ENCODE data around the gene PTGES2.
A peak's percentile ranks its signal among the peaks of the same experiment; 100 is the strongest.

Gene PTGES2

DNA sequence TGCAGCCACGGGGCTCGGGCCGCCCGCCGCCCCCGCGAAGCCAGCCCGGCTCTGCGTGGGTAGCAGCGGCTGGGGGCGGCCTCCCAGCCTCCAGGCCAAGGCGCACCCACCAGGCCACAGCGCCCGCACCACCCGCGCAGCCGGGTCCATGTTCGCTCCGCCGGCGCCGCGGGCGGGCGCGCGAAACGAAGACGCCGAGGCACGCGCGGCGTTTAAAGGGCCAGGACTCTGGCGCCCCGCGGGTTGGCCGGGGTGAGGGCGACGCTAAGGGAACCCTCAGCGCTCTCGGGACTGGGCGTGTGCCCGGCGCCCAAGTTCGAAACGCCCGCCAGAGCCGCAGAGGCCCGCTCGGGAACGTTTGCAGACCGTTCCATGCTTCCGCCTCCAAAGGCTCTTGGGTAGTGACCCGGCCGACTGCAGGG is at the start of gene PTGES2:
PTGES2 (minus strand) TSS at position 162 of the 422 bp plus-strand sequence; CDS start at position 150, 12 bp downstream.
- DNase-seq, result no peak

DNA sequence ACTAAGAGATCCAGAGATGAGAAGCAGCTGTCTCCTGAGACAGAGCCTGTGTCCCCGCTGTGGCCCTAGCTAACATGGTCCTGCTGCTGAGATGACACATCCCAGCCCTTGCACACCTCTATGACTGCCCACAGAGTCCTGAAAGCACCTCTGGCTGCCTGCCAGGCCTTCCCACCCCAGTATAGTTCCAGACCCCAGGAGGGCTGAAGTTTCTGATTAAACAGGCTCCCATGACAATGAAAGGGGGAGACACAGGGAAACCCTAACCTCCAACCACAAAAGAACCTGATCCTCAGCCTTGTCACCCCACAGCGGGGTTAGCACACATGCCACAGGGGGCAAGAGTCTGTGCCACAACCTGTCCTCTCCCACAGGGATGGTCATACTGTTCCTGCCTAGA is 48.2 kb upstream of the PTGES2 start:
- DNase-seq, result no peak

DNA sequence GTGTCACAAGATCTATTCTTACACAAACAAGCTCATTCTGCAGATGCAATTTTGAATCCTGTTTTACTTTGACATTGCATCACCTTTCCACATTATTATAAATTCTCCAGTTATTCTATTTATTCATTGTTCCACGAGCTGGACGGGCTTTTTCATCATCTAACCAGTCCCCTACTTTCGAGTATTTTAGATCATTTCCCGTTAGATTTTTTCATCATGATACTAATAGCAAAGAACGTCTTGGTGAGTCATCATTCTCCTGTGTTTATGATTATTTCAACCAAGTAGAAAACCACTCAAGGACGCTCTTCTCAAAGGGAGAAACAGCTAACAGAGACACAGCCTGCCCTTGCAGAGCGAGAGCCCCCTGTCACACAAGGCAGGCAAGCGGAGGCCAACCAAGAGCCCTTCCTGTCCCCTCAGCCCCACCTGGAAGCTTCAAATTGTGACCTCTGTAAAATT is 47.6 kb upstream of the PTGES2 start:
- DNase-seq, result no peak

DNA sequence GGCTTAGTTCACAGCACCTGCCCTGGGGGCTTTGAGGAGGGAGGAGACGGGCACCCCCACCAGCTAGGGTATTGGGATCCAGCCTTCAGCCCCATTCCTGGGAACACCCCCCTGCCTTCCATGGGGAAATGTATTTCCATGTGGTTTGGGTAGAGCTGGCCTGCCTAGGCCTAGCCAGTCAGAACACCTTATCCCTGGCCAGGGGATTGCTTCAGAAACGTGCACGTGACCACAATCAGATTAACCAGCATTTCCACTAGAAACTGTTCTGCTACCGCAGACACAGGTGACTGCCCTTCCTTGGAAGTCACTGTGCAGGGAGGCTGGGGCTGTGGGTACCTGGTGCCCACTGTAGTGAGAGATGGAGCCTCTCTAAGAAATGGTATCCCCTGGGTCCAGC is 46.5 kb upstream of the PTGES2 start:
- no peak for DNase-seq

DNA sequence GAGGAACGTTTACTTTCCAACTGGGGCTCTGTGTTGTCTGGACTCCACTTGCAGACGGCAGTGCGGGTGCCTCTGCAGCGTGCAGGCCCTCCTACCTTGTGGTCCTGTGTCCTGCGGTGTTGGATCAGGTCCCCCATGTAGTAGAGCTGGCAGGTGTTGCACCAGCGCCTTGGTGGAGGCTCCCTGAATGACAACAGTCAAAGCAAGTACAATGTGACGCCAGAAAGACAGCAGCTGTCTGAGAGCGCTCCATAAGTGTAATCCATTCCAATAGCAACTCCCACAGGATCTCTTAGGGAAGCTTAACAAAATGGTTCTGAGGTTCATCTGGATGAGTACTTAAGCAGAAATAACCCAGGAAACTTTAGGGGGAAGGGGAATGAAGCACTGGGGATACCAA is 42.4 kb upstream of the PTGES2 start:
- DNase-seq, result no peak

DNA sequence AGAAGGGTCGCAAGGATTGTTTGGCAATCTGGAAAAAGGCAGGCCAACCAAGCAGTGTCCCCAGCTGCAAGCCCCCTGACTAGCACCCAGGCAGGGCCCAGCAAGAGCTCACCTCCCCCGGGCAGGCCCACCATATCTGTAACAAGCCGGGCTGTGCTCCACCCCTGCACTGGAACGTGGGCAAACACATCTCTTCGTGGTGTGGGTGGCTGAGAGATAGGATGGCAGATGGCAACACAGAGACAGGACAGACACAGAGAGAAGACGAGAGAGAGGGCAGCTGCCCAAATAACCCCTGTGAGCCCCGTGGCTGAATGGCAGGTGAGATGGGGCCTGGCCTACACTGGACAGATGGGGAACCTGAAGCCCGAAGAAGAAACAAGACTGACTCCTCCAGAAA is 42.0 kb upstream of the PTGES2 start:
- no peak for DNase-seq

DNA sequence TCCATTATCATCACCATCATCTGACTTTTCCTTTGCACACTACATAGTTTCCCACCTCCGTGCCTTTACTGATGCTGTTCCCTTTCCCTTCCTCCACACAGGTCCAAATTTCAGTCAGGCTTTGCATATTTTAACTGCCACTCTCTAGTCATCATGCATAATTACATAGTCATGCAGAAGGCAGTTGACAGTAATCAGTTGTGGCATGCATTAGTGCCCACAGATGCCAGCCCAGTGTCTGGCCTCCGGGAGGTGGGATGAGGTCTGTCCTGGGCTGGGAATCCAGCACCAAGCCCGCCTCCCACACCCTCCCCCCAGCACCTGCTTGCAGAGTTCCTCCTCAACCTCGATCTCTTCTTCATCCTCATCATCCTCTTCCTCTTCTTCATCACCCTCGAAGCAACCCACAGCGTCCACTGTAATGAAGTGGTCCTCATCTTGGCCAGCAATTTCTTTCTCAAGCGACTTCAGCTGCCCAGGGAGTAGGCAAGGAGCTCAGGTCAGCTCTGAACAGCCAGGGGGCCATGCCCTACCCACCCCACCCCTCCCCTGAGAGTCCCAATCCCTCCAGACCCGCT is 41.3 kb upstream of the PTGES2 start:
- DNase-seq, result no peak

DNA sequence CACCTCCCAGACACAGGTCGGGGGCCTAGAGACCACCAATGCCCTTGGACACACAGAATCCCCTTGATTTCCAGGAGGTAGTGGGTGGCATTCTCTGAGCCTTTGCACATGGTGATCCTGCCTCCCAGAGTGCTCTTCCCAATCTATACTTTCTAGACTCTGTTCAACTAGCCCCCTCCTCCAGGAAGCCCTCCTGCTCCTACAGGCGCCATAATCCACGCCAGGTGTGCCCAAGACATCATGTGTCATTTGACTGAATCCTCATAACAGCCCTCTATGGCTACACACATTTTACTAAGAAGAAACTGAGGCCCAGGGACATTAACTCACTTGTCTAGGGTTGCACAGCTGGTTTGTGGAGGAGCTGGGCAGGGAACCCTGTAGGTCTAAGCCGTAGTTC is 39.7 kb upstream of the PTGES2 start:
- DNase-seq, result no peak

DNA sequence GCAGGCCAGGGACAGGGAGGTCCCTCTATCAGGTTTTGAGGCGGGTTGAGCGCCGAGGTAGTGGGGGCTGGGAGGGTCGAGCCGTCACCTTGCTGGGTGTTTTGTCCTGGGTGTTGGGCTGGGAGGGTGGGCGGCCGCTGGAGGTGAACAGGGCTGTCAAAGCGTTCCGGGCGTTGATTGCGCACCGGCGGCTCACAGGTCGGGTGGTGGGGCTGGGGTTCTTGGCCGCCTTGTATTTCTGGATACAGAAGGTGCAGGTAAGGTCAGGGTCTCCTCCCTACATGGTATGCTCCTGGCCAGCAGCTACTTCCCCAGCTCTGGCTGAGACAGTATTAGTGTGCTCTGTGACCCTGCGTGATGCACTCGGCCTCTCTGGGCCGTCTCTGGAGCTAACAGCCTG is 38.6 kb upstream of the PTGES2 start:
- DNase-seq, result no peak

DNA sequence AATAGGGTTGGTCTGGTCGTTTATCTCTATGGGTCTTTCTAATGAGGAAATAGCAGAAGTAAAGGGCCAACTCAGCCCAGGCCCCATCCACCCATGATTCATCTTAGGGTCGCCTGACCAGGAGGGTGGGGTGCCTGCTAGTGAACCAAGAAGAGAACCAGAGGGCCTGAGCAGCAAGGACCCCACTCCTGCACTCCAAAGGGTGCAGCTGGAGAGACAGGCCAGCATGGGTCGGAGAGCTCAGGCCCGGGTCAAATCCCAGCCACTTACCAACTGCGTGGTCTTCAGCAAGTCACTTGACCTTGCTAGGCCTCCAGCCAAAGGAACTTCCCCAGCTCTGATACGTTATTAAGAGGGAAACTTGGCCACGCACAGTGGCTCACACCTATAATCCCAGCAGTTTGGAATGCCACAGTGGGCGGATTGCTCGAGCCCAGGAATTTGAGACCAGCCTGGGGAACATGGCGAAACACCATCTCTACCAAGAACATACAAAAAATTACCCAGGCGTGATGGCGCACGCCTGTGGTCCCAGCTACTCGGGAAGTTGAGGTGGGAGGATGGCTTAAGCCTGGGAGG is 36.9 kb upstream of the PTGES2 start:
- no peak for DNase-seq

DNA sequence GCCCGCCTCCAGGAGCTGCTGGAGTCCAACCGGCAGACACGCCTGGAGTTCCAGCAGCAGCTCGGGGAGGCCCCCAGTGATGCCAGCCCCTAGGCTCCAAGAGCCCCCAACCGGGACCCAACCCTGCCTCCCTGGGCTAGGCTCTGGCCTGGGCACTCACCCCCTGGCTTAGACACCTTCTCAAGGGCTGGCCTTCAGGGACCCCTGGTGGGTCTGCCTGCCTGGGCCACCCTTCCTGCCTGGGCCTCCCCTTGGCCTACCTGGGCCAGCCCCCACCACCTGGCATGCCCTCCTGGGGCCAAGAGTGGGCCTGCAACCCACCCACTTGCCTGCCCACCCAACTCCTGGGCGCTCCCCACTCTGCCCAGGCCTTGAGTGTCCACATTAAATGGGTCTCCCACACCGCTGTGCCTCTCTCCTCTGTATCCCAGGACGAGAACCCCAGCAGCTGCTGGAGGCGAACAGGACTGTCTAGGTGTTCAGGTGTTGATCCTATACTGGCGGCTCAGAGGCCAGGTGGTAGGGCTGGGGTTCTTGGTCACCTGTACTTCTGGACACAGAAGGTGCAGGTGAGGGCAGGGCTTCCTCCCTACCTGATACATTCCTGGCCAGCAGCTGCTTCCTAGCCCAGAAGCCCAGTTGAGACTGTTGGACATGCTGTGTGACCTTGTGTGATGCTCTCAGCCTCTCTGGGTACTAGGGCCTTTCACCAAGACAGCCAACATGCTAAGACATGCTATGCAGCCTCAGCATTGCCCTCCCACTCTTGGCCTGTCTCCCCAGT is 36.2 kb upstream of the PTGES2 start:
- no peak for DNase-seq

DNA sequence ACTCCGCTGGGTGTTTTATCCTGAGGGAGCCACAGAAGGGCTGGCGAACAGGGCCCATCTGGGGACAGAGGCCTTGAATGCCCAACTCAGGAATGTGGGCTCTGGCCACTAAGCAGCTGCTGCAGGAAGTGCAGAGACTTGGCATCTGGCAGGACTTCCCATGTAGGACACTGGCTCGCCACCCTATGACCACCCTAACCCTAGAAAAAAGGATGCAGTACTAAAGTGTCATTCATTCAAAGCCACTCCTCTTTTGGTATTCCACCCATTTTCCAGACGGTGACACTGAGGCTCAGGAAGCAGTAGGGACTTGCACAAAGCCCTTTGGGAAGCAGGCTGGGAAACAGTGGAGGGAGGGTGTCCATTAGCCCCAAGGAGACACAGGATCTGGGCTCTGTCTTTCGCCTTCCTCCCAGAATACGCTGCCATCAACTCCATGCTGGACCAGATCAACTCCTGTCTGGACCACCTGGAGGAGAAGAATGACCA is 35.5 kb upstream of the PTGES2 start:
- DNase-seq, result no peak

DNA sequence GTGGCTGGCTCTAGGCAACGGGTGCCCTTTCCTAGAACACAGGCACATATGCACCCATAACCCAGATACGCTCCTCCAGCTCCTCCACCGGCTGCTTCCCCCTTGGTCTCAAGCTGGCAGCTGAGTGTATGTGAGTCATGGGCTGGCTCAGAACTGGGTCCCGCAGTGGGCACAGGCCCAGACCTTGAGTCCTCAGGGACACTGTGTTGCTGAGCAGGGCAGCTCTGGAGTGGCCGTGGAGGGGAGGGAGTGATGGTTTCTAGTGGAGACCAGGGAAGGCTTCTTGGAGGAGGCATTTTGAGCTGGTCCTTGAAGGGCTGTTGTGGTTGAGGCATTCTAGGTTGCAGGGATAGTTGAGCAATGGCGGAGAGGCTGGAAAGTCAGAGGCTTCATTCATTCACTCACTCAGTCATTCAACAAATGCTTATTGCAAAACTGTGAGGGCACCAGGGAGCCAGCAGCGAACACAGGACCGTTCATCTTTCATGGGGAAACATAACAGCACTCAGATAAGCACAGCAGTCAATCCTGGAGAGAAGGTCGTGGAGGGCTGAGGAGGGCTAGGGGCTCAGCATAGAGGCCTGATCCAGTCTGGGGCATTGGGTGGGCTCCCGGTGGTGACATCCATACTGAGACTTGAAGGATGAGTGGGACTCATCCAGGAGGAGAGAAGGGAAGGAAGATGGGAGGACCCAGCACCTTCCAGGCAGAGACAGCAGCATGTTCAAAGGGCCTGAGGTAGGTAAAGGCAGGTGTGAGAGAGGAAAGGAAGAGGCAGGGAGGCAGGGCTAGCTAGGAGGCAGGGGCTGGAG is 34.9 kb upstream of the PTGES2 start:
- DNase-seq, result no peak

DNA sequence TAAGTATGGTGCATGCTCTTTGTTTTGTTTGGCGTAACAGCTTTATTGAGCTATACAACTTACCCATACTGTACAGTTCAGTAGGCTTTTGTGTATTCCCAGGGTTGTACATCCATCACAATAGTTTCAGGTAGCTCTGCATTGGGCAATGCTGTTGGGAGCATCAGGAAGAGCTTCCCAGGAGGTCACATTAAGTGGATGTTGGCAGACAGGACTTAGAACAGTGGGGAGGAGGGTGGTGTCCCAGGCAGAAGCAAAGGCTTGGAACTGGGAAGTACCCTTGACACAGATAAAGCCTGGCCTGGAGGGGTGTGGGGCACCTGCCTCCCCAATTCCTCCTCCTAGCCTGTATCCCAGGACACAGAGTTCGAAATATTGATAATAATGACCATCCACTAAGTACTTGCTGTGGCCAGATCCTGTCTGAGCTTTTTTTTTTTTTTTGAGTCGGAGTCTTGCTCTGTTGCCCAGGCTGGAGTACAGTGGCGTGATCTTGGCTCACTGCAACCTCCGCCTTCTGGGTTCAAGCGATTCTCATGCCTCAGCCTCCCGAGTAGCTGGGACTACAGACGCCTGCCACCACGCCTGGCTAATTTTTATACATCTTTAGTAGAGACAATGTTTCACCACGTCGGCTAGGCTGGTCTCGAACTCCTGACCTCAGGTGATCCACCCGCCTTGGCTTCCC is 33.8 kb upstream of the PTGES2 start:
- DNase-seq, result no peak

DNA sequence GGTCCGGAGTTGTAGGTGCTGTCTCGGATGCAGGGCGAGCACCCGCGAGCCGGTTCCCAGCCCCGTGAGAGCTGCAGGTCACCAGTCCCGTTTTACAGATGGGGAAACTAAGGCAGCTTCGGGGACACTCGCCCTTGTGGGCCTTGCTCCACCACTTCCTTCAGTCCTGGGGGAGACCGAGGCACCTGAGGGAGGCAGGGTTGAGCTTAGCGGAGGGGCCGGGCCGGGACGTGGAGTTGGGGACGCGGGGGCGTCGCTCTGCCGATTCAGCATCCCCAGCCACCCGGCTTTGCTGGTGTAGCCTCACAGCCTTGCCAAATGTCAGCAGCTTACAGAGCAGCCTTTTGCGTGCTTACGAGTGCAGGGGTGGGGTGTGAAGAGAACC is 33.1 kb upstream of the PTGES2 start:
- no peak for DNase-seq

DNA sequence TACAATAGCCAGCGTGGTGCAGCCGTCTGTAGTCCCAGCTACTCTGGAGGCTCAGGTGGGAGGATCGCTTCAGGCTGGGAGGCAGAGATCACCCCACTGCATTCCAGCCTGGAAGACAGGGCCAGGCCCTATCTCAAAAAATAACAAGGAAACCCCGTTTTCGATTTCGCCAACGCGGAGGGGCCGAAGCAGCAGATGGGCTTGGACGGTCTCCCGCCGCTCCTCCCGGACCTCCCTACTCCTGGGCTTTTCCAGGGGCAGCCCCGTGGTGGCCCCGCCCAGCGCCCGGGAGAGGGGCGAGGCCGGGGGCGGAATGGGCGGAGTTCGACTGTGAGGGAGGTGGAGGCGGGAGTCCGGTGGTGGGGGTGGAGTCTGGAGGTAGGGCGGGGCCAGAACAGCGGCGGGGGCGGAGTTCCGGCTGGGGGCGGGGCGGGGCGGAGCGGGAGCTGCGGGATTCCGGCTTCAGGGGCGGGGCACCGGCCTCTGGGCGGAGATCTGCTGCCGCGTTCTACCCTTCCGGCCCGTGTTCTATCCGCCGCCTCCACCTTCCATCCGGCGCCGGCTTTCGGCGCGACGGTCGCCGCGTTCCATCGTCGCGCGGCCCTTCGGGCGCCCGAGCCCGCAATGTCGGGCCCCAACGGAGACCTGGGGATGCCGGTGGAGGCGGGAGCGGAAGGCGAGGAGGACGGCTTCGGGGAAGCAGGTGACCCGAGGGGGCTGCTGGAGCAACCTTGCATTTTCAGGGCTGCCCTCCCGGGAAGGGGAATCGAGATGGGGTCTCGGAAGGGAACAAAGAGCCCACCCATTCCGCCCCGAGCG is 32.5 kb upstream of the PTGES2 start, which contains the start of gene BBLN:
BBLN (plus strand) TSS at position 482 of the 819 bp plus-strand sequence; CDS start at position 625, 143 bp downstream.
- DNase-seq, result peak; percentile 60

DNA sequence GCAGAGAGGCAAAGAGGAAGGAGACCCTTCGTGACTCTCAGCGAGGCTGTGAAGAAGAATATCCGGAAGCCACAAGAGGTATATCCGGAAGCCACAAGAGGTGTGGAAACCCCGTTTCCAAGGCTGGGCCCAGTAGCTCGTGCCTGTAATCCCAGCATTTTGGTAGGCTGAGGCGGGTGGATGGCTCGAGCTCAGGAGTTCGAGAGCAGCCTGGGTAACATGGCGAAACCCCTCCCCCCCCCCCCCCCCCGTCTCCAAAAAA is 31.9 kb upstream of the PTGES2 start:
- no peak for DNase-seq

DNA sequence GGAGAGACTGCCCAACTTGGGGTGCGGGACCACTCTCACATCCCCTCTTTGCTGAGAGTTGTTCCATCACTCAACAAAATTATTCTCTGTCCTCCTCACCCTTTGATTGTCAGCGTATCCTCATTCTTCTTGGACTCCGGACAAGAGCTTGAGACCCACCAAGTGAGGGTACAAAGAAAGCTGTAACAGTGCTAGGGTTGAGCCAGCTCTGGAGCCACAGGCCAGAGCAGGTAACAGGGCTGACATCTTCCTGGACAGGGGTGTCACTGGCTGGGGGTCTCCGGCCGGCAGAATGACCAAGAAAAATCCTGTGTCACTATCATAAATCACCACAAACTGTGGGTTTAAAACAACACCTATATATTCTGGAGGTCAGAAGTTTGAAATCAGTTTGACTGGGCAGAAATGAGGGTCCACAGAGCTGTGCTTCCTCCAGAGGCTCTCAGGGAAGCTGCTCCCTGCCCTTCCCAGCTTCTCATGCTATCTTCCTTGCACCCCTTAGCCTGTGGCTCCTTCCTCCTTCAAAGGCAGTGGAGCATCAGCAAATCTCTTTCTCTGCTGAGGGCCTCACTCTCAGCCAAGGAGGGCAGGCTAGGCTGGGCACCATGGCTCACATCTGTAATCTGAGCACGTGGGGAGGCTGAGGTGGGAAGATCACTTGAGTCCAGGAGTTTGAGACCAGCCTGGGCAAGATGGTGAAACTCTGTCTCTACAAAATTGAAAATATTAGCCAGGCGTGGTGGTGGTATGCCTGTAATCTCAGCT is 28.4 kb upstream of the PTGES2 start:
- no peak for DNase-seq

DNA sequence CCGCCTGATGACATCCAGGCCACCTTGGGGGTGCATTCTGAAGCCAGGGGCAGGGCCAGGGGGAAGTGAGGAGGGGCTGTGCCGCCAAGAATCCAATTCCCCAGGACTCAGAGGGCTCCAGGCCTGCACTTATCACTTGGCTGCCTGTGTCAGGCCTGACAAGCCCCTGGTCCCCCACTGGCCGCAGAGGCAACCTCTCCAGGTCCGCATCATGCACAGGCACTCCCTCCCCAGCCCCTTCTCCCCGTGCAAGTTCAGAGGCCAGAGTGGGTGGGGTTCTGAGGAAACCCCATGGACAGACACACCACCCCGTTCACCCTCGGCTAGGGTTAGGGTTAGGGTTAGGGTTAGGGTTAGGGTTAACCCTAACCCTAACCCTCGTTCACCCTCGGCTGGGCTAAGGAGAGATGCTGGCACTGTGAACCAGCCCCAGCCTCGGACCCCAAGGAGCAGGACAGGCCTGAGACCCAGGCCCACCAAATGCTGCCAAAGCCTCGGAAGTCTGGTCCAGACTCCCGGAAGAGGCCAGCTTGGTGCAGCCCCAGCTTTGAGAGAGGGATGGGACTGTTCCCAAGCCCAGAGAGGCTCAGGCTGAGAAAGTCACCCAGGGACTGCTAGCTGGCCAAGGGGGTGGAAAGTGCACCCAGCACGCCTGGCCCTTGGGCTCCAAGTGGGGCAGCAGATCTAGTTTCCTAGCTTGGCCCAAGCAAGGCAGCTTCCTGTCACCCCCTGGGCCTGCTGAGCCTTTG is 26.6 kb upstream of the PTGES2 start:
- DNase-seq, result no peak
